Pons (tissue), 1 donor: ENCODE measurements around the gene OR4D11.
A peak's percentile ranks its signal among the peaks of the same experiment; 100 is the strongest.

Experiments
- DNase-seq: peaks from one replicate; pipeline ENCODE4 v3.0.0-alpha.2; 2016; ENCODE audit warnings: low spot score

Gene OR4D11

GRCh38 chr11:59548309-59548656 lies 44.9 kb downstream of the OR4D11 start:
- DNase-seq, result no peak

- peak; percentile 92 for DNase-seq
Measured at GRCh38 chr11:59550368-59550841, 47.0 kb downstream of the OR4D11 start.

- DNase-seq, result peak; percentile 83
Measured at GRCh38 chr11:59550842-59551658, 47.7 kb downstream of the OR4D11 start.

GRCh38 chr11:59551659-59552521 lies 48.5 kb downstream of the OR4D11 start:
- peak; percentile 79 for DNase-seq

- no peak for DNase-seq
Measured at GRCh38 chr11:59552844-59553243, 49.5 kb downstream of the OR4D11 start.

GRCh38 chr11:59553323-59553722 lies 49.9 kb downstream of the OR4D11 start:
- DNase-seq, result no peak
